T-helper 1 cell (primary cell): Measurements from ENCODE around the gene ISYNA1.

Experiments
- DNase-seq, 5 donors: peaks; one replicate each; pipeline ENCODE4 v3.0.0-alpha.2; 2012 to 2020

ISYNA1 gene

DNA sequence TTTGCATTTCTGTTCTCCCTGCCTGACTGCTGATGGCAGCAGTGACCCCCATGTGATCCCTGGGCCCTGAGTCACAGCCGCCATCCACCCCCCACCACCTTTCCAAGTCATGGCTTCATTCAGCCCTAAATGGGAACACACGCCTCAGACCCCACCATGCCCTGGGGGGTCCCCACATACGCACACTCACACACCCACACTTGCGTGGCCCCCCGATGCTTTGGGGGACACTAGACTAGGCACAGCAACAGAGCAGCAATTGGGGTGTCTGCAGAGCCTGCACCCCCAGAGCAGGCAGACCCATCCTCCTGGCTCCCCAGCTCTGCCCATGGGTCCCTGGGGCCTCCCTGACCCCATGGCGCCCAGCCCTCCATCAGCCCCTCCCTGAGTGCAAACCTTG lies 5.5 kb upstream of the ISYNA1 start:
- DNase-seq, result no peak

DNA sequence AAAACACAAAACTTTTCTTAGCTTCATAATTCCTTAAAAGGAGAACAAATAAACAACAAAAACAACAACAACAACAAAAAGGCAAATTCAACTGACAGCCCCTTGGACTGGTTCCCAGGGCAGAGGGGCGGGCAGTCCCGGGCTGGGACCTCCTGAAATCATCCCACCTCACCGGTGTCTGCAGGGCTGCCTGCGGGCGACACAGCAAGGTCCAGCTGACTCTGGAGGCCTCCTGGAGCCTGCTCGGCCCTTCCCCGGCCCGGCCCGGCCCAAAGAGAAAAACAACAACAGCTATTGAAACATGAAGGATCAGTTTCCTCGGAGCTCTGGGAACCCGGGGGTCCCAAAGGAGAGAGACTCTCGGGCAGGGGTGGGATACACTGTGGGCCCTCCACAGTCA lies 5.0 kb upstream of the ISYNA1 start:
- DNase-seq, result no peak

DNA sequence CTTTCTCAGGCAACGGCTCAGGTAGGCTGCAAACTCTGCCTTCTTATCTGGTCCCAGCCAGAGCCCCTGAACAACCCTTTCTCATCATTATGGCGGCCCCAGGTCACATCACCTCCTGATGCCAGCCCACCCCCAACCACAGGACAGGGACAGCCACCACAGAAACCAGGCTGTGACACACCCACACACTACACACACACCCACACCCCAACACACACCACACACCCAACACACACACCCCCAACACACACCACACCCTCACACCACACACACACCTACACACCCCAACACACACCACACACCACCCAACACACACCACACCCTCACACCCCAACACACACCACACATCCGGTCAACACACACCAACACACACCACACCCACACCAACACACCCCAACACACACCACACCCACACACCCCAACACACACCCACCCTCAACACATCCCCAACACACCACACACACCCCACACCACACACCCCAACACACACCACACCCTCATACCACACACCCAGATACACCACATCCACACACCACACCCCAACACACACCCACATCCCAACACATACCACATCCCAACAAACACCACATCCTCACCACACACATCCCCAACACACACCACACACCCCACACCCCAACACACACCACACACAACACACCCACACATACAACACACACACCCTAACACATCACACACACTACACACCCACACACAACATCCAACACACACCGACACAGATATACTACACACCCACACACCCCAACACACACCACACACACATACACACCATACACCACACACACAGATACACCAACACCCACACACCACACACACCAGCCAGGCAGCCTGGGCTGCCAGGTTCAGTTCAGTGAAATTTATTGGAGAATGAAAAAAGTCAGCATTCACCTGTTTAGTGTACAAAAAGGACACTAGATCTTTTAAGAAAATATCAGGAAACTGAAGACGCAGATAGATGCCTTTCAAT lies 4.2 kb upstream of the ISYNA1 start:
- peak in 4 of 5 donors; percentile 34 to 63 (median 50) for DNase-seq

DNA sequence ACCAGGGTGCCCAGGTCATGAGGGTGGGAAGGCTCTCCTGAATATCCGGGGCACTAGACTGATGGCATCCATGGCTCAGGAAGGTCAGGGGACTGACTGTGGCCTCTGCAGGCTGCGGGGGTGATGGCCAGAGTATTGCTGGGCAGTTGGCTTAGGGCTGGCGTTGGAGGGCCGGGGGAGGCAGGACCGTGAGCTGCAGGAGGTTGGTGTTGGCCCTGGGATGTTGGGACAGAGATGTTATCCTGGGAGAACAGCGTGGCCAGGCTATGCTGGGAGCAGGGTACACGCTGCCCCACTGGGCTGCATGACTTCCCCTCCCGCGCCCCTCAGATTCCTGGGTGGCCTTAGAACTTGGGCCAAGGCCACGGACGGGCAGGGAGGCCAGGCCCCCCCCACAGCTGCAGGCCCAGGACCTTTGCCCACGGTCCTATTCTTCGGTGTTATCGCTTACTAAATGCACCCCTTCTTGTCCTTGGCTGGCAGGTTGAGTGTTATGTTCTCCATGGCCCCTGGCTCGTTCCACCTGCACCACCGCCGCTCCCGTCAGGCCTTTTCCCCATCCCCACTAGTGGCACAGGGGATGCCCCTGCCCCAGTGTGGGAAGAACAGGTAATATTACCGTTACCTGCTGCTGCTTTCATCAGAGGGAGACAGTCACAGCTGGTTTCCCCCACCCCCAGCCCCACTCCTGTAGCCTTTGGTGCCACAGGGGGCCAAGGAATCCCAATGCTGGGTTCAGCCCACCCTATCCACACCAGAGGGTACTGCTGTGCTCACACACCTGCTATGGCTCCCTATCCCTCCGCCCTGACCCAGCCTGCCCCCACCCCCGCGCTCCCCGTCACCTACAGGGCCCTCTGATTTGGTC lies 3.2 kb upstream of the ISYNA1 start:
- DNase-seq, result no peak

DNA sequence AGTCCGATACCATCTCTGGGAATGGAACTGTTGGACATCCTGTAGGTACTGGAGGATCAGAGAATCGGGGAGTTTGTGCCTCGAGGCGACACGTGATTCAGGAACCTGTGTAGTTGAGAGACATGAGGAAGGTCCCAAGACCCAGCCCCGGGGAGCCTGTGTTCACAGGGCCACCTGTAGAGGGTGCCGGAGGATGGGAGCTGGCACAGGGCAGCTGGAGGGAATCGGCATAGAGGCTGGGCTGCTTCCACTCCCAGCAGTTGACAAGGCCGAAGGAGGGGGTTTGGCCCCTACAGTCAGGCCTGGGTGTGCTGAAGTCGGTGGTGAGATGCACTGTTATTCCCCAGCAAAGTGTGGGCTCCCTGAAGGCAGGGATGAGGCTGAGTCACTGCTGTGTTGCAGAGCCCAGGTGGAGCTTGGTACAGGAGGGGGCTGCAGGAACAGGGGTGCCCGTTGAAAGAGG lies 2.5 kb upstream of the ISYNA1 start:
- no peak for DNase-seq

DNA sequence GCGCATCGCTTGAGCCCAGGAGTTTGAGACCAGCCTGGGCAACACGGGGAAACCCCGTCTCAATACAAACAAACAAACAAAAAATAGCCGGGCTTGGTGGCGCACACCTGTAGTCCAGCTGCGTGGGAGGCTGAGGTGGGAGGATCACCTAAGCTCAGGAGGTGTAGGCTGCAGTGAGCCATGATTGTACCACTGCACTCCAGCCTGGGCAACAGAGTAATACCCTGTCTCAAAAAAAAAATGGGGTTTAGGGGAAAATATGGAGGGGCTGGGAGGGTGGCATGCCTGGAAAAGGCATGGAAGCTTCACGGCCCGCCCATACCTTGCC lies 1.9 kb upstream of the ISYNA1 start:
- no peak for DNase-seq

DNA sequence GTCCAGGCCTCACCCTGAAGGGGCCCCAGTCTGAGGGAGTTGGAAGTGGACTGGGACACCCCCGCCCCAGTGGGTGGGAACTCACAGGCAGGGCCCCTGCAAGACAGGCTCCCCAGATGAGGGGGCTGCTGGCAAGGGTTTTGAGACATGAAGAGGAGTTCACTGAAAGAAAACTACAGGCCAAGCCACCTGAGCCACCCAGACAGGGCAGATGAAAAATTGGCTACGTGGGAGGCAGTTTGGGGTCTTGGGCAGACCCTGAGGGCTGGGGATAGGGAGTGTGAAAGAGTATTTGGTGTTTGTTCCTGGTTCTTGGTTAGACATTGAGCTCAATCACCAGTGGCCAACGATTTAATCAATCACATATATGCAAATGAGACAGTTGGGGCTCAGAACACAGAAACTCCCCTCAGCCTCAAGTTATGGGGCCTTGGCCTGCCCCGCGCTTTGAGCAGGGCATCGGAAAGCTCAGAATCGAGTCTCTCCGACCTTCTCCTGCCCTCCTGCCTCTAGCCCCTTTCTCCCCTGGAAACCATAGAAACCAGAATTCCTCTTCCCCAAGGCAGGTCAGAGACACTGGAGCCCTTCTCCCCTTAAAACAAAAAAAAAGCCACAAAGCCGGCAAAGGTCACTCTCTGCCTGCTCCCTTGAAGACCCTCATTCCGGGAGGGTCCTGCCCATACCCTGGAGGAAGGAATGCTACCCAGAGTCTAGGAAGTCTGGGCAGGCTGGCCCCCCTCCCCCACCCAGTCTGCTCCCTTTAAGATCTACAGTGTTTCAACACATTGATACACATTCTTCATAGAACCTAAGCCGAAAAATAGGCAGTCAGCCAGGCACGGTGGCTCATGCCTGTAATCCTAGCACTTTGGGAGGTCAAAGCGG lies 1.3 kb upstream of the ISYNA1 start:
- DNase-seq, result no peak

DNA sequence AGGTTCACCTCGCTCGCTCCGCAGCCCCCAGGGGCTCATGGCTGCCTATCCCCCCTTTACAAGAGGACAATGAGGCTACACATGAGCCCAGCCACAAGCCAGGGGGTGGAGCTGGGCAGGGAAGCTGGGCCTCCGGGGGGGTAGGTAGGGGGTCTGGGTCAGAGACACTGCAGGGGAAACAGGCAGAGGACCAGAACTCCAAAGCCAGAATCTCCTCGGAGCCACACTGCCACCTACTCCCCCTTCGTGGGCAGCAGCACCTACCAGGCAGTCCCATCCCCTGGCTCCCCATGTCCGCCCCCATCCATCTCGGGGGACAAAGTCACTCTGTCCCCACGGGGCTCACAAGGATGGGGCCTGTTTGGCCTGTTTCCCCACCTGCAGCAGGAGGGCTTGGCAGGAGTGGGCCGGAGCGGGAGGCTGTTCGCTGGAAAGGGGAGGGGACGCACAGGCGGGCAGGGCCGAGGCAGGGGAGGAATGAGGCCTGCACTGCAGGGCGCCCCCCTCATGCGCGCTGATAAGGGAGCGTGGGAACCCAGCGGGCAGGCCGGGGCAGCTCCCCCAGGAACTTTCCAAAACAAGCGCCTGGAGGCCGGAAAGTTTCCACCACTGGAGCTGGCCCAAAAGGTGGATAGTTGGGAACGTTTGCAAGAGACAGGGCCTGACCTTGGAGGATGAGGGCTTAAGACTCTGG lies 545 bp upstream of the ISYNA1 start:
- DNase-seq, result no peak

DNA sequence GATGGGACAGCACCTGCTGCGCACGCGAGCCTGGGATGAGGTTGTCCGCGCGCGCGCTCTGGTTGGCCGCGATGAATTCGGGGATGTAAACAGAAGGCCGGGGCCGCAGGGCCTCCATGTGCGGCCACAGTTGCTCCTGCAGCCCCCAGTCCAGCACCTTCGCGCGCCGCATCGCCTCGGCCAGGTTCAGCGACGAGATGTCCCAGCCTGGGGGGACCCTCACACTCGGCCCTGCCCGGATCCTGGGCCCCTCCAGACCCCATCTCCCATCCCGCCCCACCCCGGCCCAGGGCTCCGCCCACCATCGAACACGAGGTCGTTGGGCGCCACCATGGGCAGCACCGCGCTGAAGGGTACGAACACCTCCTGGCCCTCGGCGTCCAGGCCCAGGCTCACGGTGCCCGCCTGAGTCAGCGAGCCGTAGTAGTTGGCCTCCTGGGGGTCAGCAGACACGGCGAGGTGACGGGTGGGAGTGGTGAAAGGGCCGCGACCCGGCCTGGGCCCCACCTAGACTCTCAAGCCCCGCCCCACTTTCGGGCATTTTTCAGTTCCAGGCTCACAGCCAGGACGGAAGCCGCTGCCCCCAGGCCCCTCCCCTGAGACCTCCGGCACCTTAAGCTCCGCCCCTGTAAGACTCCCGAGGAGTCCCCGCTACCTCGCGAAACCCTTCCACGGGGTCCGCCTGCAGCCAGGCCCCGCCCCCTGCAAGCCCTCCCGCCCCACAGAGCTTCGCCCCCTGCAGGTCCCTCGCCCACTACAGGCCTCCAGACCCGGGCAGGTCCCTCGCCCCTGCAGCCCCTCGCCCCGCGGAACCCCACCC lies 1.1 kb downstream of the ISYNA1 start:
- peak; percentile 67 to 74 (median 73) for DNase-seq

DNA sequence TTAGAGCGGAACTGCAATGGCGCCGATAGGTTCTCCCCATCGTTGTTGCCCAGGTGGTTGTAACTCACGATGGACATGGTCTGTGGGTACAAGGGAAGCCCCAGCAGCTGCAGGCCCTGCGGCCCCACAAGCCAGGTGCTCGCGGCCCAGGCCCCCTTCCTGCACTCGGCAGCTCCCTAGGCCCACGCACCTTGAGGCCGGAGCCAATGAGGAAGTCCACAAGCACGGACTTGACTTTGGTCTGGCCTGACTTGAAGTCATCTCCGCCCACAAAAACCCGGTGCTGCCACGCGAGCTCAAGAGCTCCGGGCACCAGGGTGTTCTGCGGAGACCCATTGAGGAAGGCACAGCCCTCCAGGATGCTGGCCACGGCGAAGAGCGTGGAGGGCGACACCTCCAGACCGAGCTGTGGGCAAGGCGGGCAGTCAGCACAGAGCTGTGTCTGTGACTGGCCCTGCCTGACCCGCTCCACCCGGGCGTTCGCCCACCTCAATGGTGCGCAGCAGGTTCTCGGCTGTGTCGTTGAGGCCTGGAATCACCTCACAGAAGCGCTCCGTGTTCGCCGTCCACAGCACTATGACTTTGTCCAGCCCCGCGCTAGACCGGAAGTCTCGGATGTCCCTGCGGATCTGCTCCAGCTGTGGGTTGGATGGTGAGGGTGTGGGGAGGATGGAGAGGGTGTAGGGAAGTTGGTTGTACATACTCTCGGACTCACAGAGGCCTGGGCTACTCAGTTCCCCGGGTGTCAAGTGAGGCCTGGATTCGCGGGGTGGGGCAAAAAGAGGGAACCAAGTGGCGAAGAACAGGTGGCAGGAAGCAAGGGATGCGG lies 1.9 kb downstream of the ISYNA1 start:
- DNase-seq, result no peak

DNA sequence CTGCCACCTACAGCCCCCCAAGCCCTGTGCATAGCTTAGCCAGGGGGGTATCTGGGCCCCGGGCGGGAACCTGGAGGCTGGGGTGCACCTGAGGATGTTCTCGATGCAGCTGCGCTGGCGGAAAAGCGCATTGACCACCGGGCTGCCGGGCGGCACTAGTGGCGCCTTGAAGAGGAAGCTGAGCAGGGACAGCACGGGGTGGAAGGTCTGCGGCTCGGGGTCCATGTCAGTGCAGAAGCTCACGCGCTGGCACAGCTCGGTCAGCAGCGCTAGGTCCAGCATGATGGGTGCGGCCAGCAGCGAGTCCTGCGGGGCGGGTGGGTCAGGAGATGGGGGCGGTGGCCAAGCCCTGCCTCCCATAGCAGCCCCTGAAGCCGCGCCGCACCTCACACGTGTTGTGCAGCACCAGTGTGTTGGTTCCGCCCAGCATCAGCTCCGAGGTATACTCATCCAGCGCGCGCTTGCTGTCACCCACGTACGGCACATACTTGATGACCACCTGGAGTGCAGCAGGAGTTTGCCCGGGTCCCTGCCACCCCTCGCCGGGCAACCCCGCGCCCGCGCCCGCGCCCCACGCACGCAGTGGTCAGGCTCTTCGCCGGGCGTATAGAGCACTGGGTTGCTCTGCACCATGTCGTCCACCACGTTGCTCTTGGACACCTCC lies 2.6 kb downstream of the ISYNA1 start:
- DNase-seq, result no peak

DNA sequence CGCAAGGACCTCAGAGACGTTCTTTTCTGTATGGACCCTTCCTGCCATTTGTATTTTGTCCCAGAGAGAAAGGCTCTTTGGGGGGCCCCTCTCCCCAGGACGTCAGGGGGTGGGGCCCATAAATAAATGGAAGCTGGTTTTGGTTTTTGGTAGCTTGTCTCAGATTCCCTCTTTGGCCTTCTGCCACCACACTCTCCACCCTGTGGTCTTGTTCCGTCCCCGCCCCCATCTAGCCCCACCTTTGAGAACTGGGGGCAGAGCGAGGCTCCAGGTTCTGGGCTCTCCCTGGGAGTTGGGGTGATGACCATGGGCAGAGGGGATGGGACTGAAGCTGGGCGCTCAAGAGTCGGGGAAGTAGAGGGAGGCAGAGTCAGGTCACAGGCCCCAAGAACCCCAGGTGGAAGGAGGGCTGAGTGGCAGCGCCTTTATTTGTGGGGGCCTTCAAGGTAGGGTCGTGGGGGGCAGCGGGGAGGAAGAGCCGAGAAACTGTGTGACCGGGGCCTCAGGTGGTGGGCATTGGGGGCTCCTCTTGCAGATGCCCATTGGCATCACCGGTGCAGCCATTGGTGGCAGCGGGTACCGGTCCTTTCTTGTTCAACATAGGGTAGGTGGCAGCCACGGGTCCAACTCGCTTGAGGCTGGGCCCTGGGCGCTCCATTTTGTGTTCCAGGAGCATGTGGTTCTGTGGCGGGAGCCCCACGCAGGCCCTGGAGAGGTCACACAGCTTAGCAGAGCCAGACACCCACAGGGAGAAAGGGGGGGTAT lies 3.3 kb downstream of the ISYNA1 start:
- no peak for DNase-seq

DNA sequence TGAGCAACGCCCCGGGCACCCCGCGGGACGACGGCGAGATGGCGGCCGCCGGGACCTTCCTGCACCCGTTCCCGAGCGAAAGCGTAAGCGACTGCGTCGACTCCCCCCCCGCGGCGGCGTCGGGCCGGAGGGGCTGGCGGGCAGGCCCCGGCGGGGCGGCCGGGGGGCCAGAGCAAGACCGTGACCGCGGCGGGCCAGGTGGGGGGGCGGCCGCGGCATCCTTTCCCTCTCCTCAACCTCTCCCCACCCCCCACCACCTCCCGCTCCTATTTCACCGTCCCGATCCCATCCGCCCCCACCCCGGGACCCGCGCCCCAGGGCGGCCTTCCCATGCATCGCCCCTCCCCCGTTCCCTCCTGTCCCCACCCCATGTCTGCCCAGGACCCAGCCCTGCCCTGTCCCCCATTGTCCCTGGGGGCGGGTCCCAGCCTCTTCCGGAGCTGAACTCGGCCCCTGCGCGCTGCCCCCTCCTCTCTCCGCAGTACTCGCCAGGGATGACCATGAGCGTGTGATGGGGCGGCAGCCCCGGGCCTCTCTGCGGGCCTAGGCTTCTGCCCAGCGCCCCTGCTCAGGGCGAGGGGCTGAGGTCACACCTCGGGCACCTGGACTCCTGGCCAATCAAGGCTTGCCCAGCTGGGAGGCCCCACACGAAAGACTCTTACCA lies 4.1 kb downstream of the ISYNA1 start:
- no peak for DNase-seq

DNA sequence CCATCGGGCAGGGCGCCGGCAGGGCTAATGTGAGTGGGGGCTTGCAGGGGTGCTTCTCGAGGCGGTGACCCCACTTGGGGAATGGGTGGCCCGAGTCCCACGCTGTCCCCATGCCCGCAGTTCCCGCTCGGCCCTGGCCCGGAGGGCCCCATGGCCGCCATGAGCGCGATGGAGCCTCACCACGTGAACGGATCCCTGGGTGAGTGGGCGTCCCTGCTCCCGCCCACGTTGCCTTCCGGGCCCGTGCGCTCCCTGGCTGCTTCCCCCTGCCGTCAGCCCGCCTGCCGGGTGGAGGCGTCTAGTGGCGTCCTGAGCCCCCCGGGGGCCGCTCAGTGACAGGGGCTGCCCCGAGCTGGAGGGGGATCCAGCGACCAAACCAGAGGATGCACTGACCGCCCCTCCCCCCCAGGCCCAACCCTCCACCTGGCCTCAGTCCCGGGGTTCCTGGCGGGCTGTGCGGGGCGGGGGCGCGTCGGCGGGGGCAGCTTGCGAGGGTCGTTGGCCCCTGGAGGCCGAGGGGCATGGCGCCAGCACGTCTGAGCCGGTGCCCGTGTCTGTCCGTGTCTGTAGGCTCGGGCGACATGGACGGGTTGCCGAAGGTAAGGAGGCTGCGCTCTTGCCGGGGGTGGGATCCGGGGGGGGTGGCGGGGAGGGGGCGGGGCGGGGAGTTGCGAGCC lies 4.8 kb downstream of the ISYNA1 start:
- DNase-seq, result no peak

DNA sequence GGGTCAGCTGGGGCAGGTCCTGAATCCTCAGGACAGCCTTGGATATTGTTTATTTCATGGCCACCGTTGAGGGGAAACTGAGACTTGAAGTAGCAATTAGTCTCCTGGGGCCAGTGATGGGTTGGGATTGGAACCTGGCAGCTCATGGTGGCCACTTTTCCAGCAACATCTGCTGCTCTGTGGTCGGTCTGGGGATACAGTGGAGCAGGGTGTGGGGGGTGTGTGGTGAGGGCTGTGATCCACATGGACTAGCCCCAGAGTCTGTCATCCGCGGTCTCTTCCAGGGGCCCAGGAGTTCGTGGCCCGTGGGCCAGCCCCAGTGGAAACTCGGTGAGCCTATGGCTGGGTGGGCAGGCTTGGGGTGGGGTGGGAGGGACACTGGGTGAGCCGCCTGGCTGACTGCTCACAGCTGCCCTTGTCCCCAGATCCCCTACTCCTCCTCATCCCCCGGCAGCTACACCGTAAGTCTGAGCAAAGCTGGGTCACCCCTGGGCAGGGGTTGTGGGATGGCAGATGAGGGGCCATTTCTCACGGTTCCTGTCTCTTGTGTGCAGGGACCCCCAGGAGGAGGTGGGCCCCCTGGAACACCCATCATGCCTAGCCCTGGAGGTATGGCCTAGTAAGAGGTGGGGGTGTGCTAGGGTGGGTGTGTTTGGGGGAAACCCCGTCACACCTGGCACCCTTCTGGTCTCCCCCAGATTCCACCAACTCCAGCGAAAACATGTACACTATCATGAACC lies 5.5 kb downstream of the ISYNA1 start:
- no peak for DNase-seq

DNA sequence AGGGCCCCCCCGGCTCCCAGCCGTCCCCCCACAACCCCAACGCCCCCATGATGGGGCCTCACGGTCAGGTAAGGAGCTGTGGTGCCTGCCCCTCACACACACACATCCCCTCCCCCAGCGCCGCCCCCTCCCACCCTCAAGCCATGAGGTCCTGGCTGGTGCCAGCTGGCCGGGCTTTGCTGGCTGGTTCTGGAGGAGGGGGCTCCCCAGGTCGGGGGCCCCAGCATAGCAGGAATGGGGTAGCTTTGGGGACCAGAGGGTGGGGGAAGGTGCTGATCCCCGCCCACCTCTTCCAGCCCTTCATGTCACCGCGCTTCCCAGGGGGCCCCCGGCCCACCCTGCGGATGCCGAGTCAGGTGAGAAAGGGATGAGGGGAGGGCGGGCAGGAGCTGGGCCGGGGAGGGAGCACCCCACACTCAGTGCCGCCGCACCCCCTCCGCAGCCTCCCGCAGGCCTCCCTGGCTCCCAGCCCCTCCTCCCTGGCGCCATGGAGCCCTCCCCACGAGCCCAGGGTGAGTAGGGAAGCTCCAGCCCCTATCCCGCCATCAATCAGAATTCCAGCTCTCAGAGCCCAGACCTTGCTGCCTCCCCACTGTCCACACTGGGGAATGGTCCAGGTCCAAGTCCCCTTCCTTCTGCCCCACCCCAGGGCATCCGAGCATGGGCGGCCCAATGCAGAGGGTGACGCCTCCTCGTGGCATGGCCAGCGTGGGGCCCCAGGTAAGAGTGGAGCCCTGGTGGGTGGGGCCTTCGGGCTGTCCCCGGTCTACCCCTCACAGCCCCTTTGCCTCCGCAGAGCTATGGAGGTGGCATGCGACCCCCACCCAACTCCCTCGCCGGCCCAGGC lies 6.4 kb downstream of the ISYNA1 start:
- no peak for DNase-seq
